Stimulated activated naive CD8-positive, alpha-beta T cell treated with anti-CD3 and anti-CD28 coated beads, Interleukin-15, Interleukin-2, amounts not matched to agents 100 ng/mL and 50 ng/mL, for 24 hours (primary cell): ENCODE results near the gene VIPR2.
"Not testable (repeated sequence)": the region's sequence is repeated elsewhere in the genome, so short reads cannot be mapped to it uniquely, and the experiment has no call there.

Experiments
- H3K27ac Mint-ChIP-seq: one replicate; pipeline ENCODE4 v1.8.0; 2021; ENCODE audit warnings: mild to moderate bottlenecking, mixed read lengths
- H3K27me3 Mint-ChIP-seq: one replicate; pipeline ENCODE4 v1.8.0; 2021; ENCODE audit warnings: mixed read lengths
- H3K36me3 Mint-ChIP-seq: one replicate; pipeline ENCODE4 v1.8.0; 2021; ENCODE audit warnings: low read depth, mixed read lengths
- H3K4me1 Mint-ChIP-seq: one replicate; pipeline ENCODE4 v1.8.0; 2021; ENCODE audit warnings: low read depth, mixed read lengths
- H3K4me3 Mint-ChIP-seq: one replicate; pipeline ENCODE4 v1.8.0; 2021; ENCODE audit warnings: mild to moderate bottlenecking, mixed read lengths
- H3K9me3 Mint-ChIP-seq: one replicate; pipeline ENCODE4 v1.8.0; 2021; ENCODE audit warnings: mixed read lengths

Gene VIPR2

GRCh38 chr7:159165352-159165751 is 20.7 kb upstream of the VIPR2 start:
- H3K27ac Mint-ChIP-seq = no peak overlapping the region
- H3K4me1 Mint-ChIP-seq = no peaks in the 10 kb centered on the region
- no peak overlapping the region for H3K4me3 Mint-ChIP-seq
- H3K9me3 Mint-ChIP-seq = no peaks in the 10 kb centered on the region
- H3K36me3 Mint-ChIP-seq = no peaks in the 10 kb centered on the region
- no peaks in the 10 kb centered on the region for H3K27me3 Mint-ChIP-seq

- not testable (repeated sequence) for H3K4me1 Mint-ChIP-seq, H3K9me3 Mint-ChIP-seq, H3K4me3 Mint-ChIP-seq, H3K27ac Mint-ChIP-seq, H3K27me3 Mint-ChIP-seq, H3K36me3 Mint-ChIP-seq
These were observed 19.1 kb upstream of the VIPR2 start for GRCh38 chr7:159163703-159164301.

GRCh38 chr7:159162050-159162626 is 17.5 kb upstream of the VIPR2 start:
- H3K36me3 Mint-ChIP-seq, H3K27me3 Mint-ChIP-seq, H3K4me1 Mint-ChIP-seq, H3K27ac Mint-ChIP-seq, H3K4me3 Mint-ChIP-seq, H3K9me3 Mint-ChIP-seq: not testable (repeated sequence)

- Mint-ChIP-seq H3K9me3 (no peaks in the 10 kb centered on the region), H3K4me3 (no peak overlapping the region), H3K36me3 (no peaks in the 10 kb centered on the region), H3K4me1 (no peaks in the 10 kb centered on the region), H3K27ac (no peak overlapping the region), H3K27me3 (no peaks in the 10 kb centered on the region)
These were observed 15.8 kb upstream of the VIPR2 start for GRCh38 chr7:159160450-159160849.

- no peaks in the 10 kb centered on the region for H3K4me1 Mint-ChIP-seq
- H3K27ac Mint-ChIP-seq = no peak overlapping the region
- H3K36me3 Mint-ChIP-seq = no peaks in the 10 kb centered on the region
- H3K4me3 Mint-ChIP-seq = no peak overlapping the region
- H3K27me3 Mint-ChIP-seq = no peaks in the 10 kb centered on the region
- no peaks in the 10 kb centered on the region for H3K9me3 Mint-ChIP-seq
These were observed 15.1 kb upstream of the VIPR2 start for GRCh38 chr7:159159731-159160130.

GRCh38 chr7:159158888-159159405 is 14.3 kb upstream of the VIPR2 start:
- Mint-ChIP-seq H3K27me3 (no peaks in the 10 kb centered on the region), H3K36me3 (no peaks in the 10 kb centered on the region), H3K9me3 (no peaks in the 10 kb centered on the region), H3K4me1 (no peaks in the 10 kb centered on the region), H3K4me3 (no peak overlapping the region), H3K27ac (no peak overlapping the region)

GRCh38 chr7:159158125-159158887 is 13.6 kb upstream of the VIPR2 start:
- Mint-ChIP-seq H3K36me3 (no peaks in the 10 kb centered on the region), H3K27me3 (no peaks in the 10 kb centered on the region), H3K4me1 (no peaks in the 10 kb centered on the region), H3K4me3 (no peak overlapping the region), H3K27ac (no peak overlapping the region), H3K9me3 (no peaks in the 10 kb centered on the region)

GRCh38 chr7:159157714-159158113 is 13.0 kb upstream of the VIPR2 start:
- no peak overlapping the region for H3K4me3 Mint-ChIP-seq
- no peaks in the 10 kb centered on the region for H3K9me3 Mint-ChIP-seq
- H3K27ac Mint-ChIP-seq = no peak overlapping the region
- H3K36me3 Mint-ChIP-seq = no peaks in the 10 kb centered on the region
- no peaks in the 10 kb centered on the region for H3K4me1 Mint-ChIP-seq
- no peaks in the 10 kb centered on the region for H3K27me3 Mint-ChIP-seq

GRCh38 chr7:159156436-159157245 is 12.0 kb upstream of the VIPR2 start:
- Mint-ChIP-seq H3K4me3 (no peak overlapping the region), H3K36me3 (no peaks in the 10 kb centered on the region), H3K27ac (no peak overlapping the region), H3K4me1 (no peaks in the 10 kb centered on the region), H3K27me3 (no peaks in the 10 kb centered on the region), H3K9me3 (no peaks in the 10 kb centered on the region)

GRCh38 chr7:159155410-159155809 is 10.7 kb upstream of the VIPR2 start:
- Mint-ChIP-seq H3K36me3 (no peaks in the 10 kb centered on the region), H3K27ac (no peak overlapping the region), H3K9me3 (no peaks in the 10 kb centered on the region), H3K27me3 (no peaks in the 10 kb centered on the region), H3K4me3 (no peak overlapping the region), H3K4me1 (no peaks in the 10 kb centered on the region)

GRCh38 chr7:159154243-159154642 is 9.6 kb upstream of the VIPR2 start:
- Mint-ChIP-seq H3K27me3 (no peaks in the 10 kb centered on the region), H3K36me3 (no peaks in the 10 kb centered on the region), H3K9me3 (no peaks in the 10 kb centered on the region), H3K27ac (no peak overlapping the region), H3K4me1 (no peaks in the 10 kb centered on the region), H3K4me3 (no peak overlapping the region)

- Mint-ChIP-seq H3K9me3 (no peaks in the 10 kb centered on the region), H3K4me3 (no peak overlapping the region), H3K27ac (no peak overlapping the region), H3K4me1 (no peaks in the 10 kb centered on the region), H3K36me3 (no peaks in the 10 kb centered on the region), H3K27me3 (no peaks in the 10 kb centered on the region)
These were observed 8.8 kb upstream of the VIPR2 start for GRCh38 chr7:159153511-159153910.

GRCh38 chr7:159152816-159153215 is 8.1 kb upstream of the VIPR2 start:
- Mint-ChIP-seq H3K27ac (no peak overlapping the region), H3K27me3 (no peaks in the 10 kb centered on the region), H3K36me3 (no peaks in the 10 kb centered on the region), H3K4me3 (no peak overlapping the region), H3K9me3 (no peaks in the 10 kb centered on the region), H3K4me1 (no peaks in the 10 kb centered on the region)

GRCh38 chr7:159151231-159151630 is 6.6 kb upstream of the VIPR2 start:
- Mint-ChIP-seq H3K27me3 (no peaks in the 10 kb centered on the region), H3K4me3 (no peak overlapping the region), H3K36me3 (no peaks in the 10 kb centered on the region), H3K9me3 (no peaks in the 10 kb centered on the region), H3K4me1 (no peaks in the 10 kb centered on the region), H3K27ac (no peak overlapping the region)

- Mint-ChIP-seq H3K27ac (no peak overlapping the region), H3K36me3 (no peaks in the 10 kb centered on the region), H3K27me3 (peaks cover 4% of the 10 kb centered on the region), H3K4me1 (no peaks in the 10 kb centered on the region), H3K9me3 (no peaks in the 10 kb centered on the region), H3K4me3 (no peak overlapping the region)
These were observed 4.8 kb upstream of the VIPR2 start for GRCh38 chr7:159149488-159149887.
